B cell (primary cell): Measurements from ENCODE around the gene EVL. TPM values are rescaled to one million over a fixed set of nuclear protein-coding genes. Genes with fewer than 3 reads are reported as not detected.

Experiments
- ATAC-seq: fragments of 200-7000 bp; cut with Tn5 transposase; one replicate; pipeline ENCODE4 v1.10.0; 2021; ENCODE audit warnings: low read depth, mild to moderate bottlenecking, moderate number of reproducible peaks, moderate library complexity
- CTCF ChIA-PET: fragments of 350-600 bp; sonication (Branson Sonifier 250); formaldehyde crosslinking; loops from one replicate; lab custom pipeline; 2021; ENCODE audit warnings: antibody characterized with exemption, inconsistent platforms; lab: Charles Lee
- POLR2A ChIA-PET: fragments of 350-600 bp; sonication (Branson Sonifier 250); formaldehyde crosslinking; loops from one replicate; lab custom pipeline; 2021; ENCODE audit warnings: antibody characterized with exemption; lab: Charles Lee
- DNase-seq: peaks from one replicate; pipeline ENCODE4 v3.0.0; 2013
- H2AFZ ChIP-seq: 2 replicates; pipeline ENCODE4 v1.6.1; 2012; ENCODE audit warnings: mild to moderate bottlenecking, low read depth, low read length; ENCODE audit not compliant: insufficient read depth, poor library complexity, severe bottlenecking
- H3K27ac ChIP-seq, 2 donors: 1 replicate in 1 of 2; 2 replicates in 1 of 2; pipeline ENCODE4 v1.5.1; 2012 to 2013; ENCODE audit warnings: low read length in 2 of 2, mild to moderate bottlenecking in 2 of 2, moderate library complexity in 1 of 2
- H3K27me3 ChIP-seq, 4 experiments: fragments of 200-600 bp in 1 of 4; sonication (generic) in 1 of 4; replicated peaks in 1 of 4; 1 replicate in 2 of 4; 2 replicates in 2 of 4; pipeline versions ENCODE4 v1.6.1 to v1.7.0; 2013 to 2016; ENCODE audit warnings: low read length in 3 of 4, mild to moderate bottlenecking in 2 of 4, mixed read lengths in 1 of 4, moderate library complexity in 1 of 4; ENCODE audit not compliant: insufficient read depth in 4 of 4, control insufficient read depth in 3 of 4; ENCODE audit errors: control extremely low read depth in 1 of 4
- H3K36me3 ChIP-seq, 2 experiments: replicated peaks in 1 of 2; 1 replicate in 1 of 2; 2 replicates in 1 of 2; pipeline versions ENCODE4 v1.6.1 to v1.7.1; 2013; ENCODE audit warnings: low read length in 1 of 2; ENCODE audit not compliant: insufficient read depth in 2 of 2, control insufficient read depth in 1 of 2; ENCODE audit errors: control extremely low read depth in 1 of 2, extremely low read depth in 1 of 2
- H3K4me1 ChIP-seq, 2 donors: fragments of 200-600 bp in 1 of 2; sonication (generic) in 1 of 2; 1 replicate in 1 of 2; 2 replicates in 1 of 2; pipeline versions ENCODE4 v1.5.1 to v1.6.1; 2013 to 2017; ENCODE audit warnings: low read length in 2 of 2; ENCODE audit not compliant: control insufficient read depth in 2 of 2, insufficient read depth in 2 of 2
- H3K4me2 ChIP-seq: replicated peaks from 2 replicates; pipeline ENCODE3; 2012; ENCODE audit warnings: mild to moderate bottlenecking, low read depth, low read length; ENCODE audit not compliant: poor library complexity, severe bottlenecking
- H3K4me3 ChIP-seq, 5 experiments: fragments of 200-600 bp in 1 of 5; sonication (generic) in 1 of 5; 1 replicate in 3 of 5; 2 replicates in 2 of 5; pipeline versions ENCODE4 v1.5.1 to v1.7.0; 2011 to 2016; ENCODE audit warnings: low read length in 4 of 5, mild to moderate bottlenecking in 4 of 5, low read depth in 2 of 5, control low read depth in 1 of 5, moderate library complexity in 1 of 5; ENCODE audit not compliant: insufficient read depth in 1 of 5; ENCODE audit errors: control extremely low read depth in 1 of 5, extremely low read depth in 1 of 5
- H3K79me2 ChIP-seq: fragments of 200-600 bp; sonication (generic); one replicate; pipeline ENCODE4 v1.6.0; 2016; ENCODE audit warnings: low read length; ENCODE audit not compliant: control insufficient read depth, insufficient read depth
- H3K9ac ChIP-seq: fragments of 200-600 bp; sonication (generic); 2 replicates; pipeline ENCODE4 v1.6.1; 2017; ENCODE audit warnings: mild to moderate bottlenecking, low read length, moderate library complexity
- H3K9me3 ChIP-seq, 3 donors: one replicate each; pipeline versions ENCODE4 v1.6.1 to v1.7.1; 2013; ENCODE audit warnings: low read length in 2 of 3; ENCODE audit not compliant: control insufficient read depth in 2 of 3, insufficient read depth in 1 of 3; ENCODE audit errors: control extremely low read depth in 1 of 3
- H4K20me1 ChIP-seq: 2 replicates; pipeline ENCODE4 v1.6.0; 2012; ENCODE audit warnings: mild to moderate bottlenecking, low read length; ENCODE audit not compliant: insufficient read depth, control insufficient read depth, poor library complexity, severe bottlenecking
- H3K27ac Mint-ChIP-seq: one replicate; pipeline ENCODE4 v1.8.0; 2021; ENCODE audit warnings: mixed read lengths
- H3K27me3 Mint-ChIP-seq: one replicate; pipeline ENCODE4 v1.8.0; 2021; ENCODE audit warnings: mixed read lengths
- H3K4me1 Mint-ChIP-seq: one replicate; pipeline ENCODE4 v1.8.0; 2021; ENCODE audit warnings: mixed read lengths
- H3K4me3 Mint-ChIP-seq: one replicate; pipeline ENCODE4 v1.8.0; 2021; ENCODE audit warnings: mixed read lengths
- H3K9me3 Mint-ChIP-seq: one replicate; pipeline ENCODE4 v1.8.0; 2022; ENCODE audit warnings: mixed read lengths; ENCODE audit not compliant: insufficient read depth
- EZH2 ChIP-seq: IDR thresholded peaks from 2 replicates; pipeline ENCODE4 v1.6.1; 2012; ENCODE audit warnings: borderline replicate concordance, low read depth, mild to moderate bottlenecking, moderate library complexity, low read length; ENCODE audit not compliant: insufficient read depth, poor library complexity, severe bottlenecking
- WGBS: methylation state at CpG from one replicate; pipeline ENCODE4 v1.1.5; 2013; ENCODE audit warnings: missing lambda C conversion rate; ENCODE audit not compliant: insufficient coverage; 5-methylcytosine and 5-hydroxymethylcytosine counted together
- intact Hi-C: fragments of 100-400 bp; cut with micrococcal nuclease; formaldehyde crosslinking; loops from one replicate; pipeline ENCODE4 v1.10.0; 2022
- polyA plus RNA-seq: library from polyadenylated mRNA; depleted of rRNA; stranded (reverse); fragments of >200 nt; gene quantifications from 2 replicates; pipeline ENCODE4 v1.2.3, GENCODE V29; 2012
- total RNA-seq, 2 donors: library from RNA; stranded (reverse); fragments of 120-200 nt in 1 of 2; gene quantifications; 1 replicate in 1 of 2; 2 replicates in 1 of 2; pipeline versions ENCODE4 v1.2.3 to v1.2.4, GENCODE V29; 2013 to 2022
- TF ChIP-seq, protein P1 (sequence below): fragments of 200-600 bp; IDR thresholded peaks from one replicate; pipeline ENCODE4 v1.8.0; 2022; ENCODE audit warnings: antibody characterized with exemption, mild to moderate bottlenecking

EVL gene
- total and polyA plus RNA-seq, 2 donors (not counting 1 experiment from before 2014, with no cell fraction given): 486 to 892 TPM

DNA sequence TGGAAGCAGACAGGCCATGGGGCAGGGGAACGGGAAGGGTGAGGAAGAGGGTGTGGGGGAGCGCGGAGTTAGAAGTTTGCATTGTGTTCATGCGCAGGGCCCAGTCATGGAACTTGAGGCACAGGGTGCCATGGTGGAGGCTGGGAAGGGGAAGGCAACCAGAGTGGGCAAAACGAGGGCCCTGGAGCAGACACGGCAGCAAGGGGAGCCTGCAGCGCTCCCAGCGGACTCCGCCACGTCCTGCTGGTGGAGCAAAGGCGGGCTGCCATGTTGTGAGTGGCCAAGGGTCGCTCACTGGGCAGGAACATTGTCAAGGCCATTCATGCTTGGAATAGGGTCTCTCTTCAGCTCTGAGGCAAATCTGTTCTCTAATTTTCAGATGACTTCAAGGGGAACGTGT, 73.7 kb downstream of the EVL start:
- peaks cover 4% of the 10 kb centered on the region for H3K4me1 Mint-ChIP-seq
- Histone ChIP-seq H3K4me3 (no peak overlapping the region), H3K4me1 (no peaks in the 10 kb centered on the region), H3K36me3 (peaks cover 0 to 95% of the 10 kb centered on the region in 2 experiments), H4K20me1 (peaks cover 74% of the 10 kb centered on the region), H3K27ac (no peak overlapping the region), H3K9ac (no peak overlapping the region), H3K79me2 (peaks cover 7% of the 10 kb centered on the region), H2AFZ (no peak overlapping the region), H3K9me3 (no peaks in the 10 kb centered on the region), H3K27me3 (no peaks in the 10 kb centered on the region), H3K4me2 (no peak overlapping the region)
- POLR2A ChIA-PET: no interaction called here
- CTCF ChIA-PET: interaction anchor here (1.2 to 1.8 kb wide), 2 partner anchors 31 to 54 kb away, joined by 4 read pairs; no protein-coding TSS in a partner anchor
- TF ChIP-seq EZH2: no peak
- TF ChIP-seq, protein P1, sequence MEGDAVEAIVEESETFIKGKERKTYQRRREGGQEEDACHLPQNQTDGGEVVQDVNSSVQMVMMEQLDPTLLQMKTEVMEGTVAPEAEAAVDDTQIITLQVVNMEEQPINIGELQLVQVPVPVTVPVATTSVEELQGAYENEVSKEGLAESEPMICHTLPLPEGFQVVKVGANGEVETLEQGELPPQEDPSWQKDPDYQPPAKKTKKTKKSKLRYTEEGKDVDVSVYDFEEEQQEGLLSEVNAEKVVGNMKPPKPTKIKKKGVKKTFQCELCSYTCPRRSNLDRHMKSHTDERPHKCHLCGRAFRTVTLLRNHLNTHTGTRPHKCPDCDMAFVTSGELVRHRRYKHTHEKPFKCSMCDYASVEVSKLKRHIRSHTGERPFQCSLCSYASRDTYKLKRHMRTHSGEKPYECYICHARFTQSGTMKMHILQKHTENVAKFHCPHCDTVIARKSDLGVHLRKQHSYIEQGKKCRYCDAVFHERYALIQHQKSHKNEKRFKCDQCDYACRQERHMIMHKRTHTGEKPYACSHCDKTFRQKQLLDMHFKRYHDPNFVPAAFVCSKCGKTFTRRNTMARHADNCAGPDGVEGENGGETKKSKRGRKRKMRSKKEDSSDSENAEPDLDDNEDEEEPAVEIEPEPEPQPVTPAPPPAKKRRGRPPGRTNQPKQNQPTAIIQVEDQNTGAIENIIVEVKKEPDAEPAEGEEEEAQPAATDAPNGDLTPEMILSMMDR: no peak
- no peak overlapping the region for H3K4me3 Mint-ChIP-seq
- no peaks in the 10 kb centered on the region for H3K9me3 Mint-ChIP-seq
- intact Hi-C loops: no loop called here
- ATAC-seq (no peak), DNase-seq (no peak)
- no peak overlapping the region for H3K27ac Mint-ChIP-seq
- 95% methylated on average over 13 of the region's 13 CpGs for WGBS
- H3K27me3 Mint-ChIP-seq: no peaks in the 10 kb centered on the region

DNA sequence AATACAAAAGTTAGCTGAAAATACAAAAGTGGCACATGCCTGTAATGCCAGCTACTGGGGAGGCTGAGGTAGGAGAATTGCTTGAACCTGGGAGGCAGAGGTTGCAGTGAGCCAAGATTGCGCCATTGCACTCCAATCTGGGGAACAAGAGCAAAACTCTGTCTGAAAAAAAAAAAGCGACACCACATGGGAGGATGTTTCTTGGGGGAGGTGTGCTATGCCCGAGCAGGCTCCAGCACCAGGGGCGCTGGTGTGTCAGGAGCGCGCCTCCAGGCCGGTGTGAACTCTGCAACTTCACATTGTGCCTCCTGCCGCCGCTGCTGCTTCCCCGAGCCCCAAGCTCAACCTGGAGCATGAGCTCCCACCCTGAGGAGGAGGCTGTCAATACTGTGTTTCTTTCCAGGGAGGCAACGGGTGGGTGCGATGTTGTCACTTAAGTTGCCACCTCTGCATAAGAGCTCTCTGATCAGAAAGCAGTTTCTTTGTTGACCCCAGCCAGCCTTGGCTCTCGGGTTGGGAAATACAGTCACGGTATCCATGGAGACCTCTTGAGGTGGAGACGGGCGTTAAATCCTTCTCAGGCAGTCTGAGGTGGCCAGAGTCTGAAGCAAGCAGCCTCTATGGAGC, 75.3 kb downstream of the EVL start:
- H3K27ac Mint-ChIP-seq: no peak overlapping the region
- intact Hi-C loops: no loop called here

More for the DNA sequence above, 75.3 kb downstream of the EVL start:
- Histone ChIP-seq H4K20me1 (peaks cover 76% of the 10 kb centered on the region), H3K4me1 (no peaks in the 10 kb centered on the region), H3K27ac (no peak overlapping the region), H3K4me3 (no peak overlapping the region), H3K9ac (no peak overlapping the region), H2AFZ (no peak overlapping the region), H3K79me2 (peaks cover 7% of the 10 kb centered on the region), H3K36me3 (peaks cover 0 to 86% of the 10 kb centered on the region in 2 experiments), H3K4me2 (no peak overlapping the region), H3K9me3 (no peaks in the 10 kb centered on the region), H3K27me3 (no peaks in the 10 kb centered on the region)
- 92% methylated on average over 16 of the region's 16 CpGs for WGBS
- Mint-ChIP-seq H3K27me3 (no peaks in the 10 kb centered on the region), H3K4me1 (peaks cover 4% of the 10 kb centered on the region), H3K4me3 (no peak overlapping the region), H3K9me3 (no peaks in the 10 kb centered on the region)
- POLR2A ChIA-PET: no interaction called here
- ATAC-seq (no peak), DNase-seq (no peak)
- CTCF ChIA-PET: no interaction called here
- no peak for TF ChIP-seq EZH2
- TF ChIP-seq, protein P1: no peak
